Choroid plexus epithelial cell (primary cell): Measurements from ENCODE around the gene MTA1.

Experiments
- DNase-seq: peaks from one replicate; pipeline ENCODE4 v3.0.0-alpha.2; 2010; ENCODE audit warnings: low read depth
- H3K4me3 ChIP-seq: 2 replicates; pipeline ENCODE4 v1.5.1; 2011; ENCODE audit warnings: low read depth, mild to moderate bottlenecking, control low read depth, low read length, moderate library complexity
- TF ChIP-seq, protein P1 (sequence below): conservative IDR thresholded peaks from 2 replicates; pipeline ENCODE4 v1.5.1; 2011; ENCODE audit warnings: low read depth, mild to moderate bottlenecking, control low read depth, inconsistent platforms, low read length, moderate library complexity

MTA1 gene

DNA sequence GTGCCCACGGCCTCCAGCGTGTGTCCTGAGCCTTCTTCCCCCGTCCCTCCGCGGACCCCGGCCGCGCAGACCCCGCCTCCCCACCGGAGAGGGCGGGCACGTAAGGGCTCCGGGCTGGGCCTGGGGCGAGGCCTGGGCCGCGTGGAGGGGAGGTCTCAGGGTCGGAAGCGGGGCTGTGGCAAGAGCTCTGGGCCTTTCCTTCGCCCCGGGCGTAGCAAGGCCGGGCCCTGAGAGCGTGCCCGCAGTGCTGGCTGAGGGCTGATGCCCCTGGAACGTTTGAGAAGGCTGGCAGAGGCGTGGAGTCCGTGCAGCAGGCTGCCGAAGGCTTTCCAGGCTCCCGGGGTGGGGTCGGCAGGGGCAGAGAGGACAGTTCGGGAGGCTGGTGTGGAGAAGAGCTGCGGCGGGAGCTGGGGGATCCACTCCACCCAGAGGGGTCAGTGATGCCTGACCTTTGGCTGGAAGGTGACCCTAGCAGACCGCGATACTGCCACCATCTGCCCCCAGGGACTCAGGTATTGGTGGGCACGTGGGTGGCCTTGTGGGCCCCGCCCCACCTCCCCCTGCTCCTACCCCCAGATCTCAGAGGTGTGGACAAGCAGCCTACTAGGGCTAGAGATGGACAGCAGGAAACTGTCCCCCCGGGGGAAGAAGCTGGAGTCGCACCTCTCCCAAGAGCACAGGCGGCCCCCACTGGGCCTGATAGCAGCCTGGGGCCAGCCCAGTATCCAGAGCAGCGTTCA lies 20.7 kb upstream of the MTA1 start:
- DNase-seq: peak; percentile 36
- peak overlapping the region; percentile 73 for H3K4me3 ChIP-seq
- TF ChIP-seq, protein P1, sequence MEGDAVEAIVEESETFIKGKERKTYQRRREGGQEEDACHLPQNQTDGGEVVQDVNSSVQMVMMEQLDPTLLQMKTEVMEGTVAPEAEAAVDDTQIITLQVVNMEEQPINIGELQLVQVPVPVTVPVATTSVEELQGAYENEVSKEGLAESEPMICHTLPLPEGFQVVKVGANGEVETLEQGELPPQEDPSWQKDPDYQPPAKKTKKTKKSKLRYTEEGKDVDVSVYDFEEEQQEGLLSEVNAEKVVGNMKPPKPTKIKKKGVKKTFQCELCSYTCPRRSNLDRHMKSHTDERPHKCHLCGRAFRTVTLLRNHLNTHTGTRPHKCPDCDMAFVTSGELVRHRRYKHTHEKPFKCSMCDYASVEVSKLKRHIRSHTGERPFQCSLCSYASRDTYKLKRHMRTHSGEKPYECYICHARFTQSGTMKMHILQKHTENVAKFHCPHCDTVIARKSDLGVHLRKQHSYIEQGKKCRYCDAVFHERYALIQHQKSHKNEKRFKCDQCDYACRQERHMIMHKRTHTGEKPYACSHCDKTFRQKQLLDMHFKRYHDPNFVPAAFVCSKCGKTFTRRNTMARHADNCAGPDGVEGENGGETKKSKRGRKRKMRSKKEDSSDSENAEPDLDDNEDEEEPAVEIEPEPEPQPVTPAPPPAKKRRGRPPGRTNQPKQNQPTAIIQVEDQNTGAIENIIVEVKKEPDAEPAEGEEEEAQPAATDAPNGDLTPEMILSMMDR: no peak

DNA sequence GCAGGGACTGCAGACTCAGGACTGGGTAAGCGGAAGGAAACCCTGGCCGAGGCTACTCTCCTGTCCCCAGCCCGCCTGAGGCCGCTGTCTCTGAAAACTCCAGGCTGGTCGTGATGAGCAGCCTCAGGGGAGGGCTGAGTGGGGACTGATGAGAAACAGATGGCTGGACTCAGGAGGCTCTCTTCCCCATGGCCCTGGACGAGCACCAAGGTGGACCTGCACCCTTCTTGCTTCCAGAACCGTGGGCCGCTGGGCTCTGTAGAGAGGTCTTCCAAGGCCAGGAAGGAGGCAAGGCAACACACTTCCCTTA lies 20.2 kb upstream of the MTA1 start:
- TF ChIP-seq, protein P1: no peak
- peak overlapping the region; percentile 73 for H3K4me3 ChIP-seq
- DNase-seq: no peak

DNA sequence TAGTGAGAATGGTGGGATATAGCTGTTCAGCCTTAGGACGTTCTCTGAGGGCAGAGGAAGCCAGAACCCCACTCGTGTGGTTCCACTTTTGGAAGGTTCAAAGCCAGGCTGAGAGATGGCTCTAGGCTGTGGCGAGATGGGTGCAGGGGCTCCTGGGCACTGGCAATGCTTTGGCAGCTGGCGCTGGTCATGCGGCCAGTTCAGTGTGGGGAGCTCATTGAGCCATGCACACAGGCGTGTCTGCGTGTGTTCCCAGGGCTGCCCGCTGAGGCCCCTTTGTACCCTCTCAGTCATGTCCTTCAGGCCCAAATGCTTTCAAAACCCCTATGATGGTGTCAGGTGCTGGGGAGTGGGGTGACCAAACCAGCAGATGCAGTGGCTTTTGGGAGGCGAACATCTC lies 19.6 kb upstream of the MTA1 start:
- H3K4me3 ChIP-seq: no peak overlapping the region
- TF ChIP-seq, protein P1: no peak
- no peak for DNase-seq

DNA sequence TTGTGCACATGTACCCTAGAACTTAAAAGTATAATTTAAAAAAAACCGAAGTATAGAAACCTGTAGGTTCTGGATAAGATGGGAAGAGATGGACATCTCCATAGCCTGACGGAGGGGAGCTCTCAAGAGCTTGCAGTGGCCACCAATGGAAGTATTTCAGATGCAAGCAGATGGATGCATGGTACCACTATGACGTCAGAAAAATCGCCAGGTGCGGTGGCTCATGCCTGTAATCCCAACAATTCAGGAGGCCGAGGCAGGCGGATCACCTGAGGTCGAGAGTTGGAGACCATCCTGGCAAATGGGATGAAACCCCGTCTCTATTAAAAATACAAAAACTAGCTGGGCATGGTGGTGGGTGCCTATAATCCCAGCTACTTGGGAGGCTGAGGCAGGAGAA lies 17.9 kb upstream of the MTA1 start:
- H3K4me3 ChIP-seq: no peak overlapping the region
- DNase-seq: no peak
- TF ChIP-seq, protein P1: no peak

DNA sequence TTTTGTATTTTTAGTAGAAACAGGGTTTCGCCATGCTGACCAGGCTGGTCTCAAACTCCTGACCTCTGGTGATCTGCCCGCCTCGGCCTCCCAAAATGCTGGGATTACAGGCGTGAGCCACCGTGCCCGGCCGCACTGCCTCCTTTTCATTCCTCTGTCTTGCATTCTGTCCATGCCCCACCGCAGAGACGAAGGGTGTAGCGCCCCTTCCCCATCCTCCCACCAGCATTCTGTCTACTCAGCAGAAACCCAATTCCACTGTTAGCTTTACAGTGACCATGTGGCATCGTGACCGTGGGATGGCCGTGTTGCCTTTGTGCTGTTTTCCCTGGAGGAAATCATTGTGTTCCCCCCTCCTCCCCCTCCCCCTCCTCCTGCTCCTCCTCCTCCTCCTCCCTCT lies 11.0 kb upstream of the MTA1 start:
- DNase-seq: no peak
- H3K4me3 ChIP-seq: no peak overlapping the region
- TF ChIP-seq, protein P1: no peak

DNA sequence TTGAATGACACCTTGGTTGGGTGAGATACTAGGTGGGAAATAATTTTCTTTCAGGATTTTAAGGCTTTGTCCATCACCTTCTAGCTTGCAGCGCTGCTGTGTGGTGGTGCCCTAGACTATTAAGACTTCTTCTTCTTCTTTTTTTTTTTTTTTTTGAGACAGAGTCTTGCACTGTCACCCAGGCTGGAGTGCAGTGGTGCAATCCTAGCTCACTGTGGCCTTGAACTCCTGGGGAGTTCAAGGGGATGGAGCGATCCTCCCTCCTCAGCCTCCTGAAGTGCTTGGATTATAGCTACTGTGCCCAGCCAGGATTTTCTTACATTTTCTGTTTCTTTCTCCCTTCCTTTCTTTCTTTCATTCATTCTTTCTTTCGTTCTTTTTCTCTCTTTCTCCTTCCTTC lies 10.3 kb upstream of the MTA1 start:
- no peak for DNase-seq
- TF ChIP-seq, protein P1: no peak
- H3K4me3 ChIP-seq: no peak overlapping the region

DNA sequence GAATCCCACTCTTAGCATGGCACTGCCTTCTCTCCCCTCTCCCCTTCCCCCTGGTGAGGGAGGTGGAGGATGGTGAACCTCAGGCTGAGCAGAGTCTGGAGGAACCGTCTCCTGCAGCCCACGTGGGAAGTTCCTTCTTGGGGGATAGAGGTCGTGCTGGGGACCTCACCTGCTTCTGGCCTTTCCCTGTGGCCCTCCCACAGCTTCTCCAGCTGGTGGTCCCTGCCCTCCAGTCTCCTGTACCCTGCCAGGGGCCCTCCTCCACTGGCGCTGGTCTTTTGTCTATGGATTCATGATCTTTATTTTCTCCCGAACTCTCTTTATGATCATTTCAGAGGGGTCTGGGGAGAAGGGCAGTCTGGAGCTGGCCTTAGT lies 9.0 kb upstream of the MTA1 start:
- DNase-seq: no peak
- TF ChIP-seq, protein P1: no peak
- no peak overlapping the region for H3K4me3 ChIP-seq
